Ramos (cell line): ENCODE data around the gene CENPL.
"Not testable (repeated sequence)": the region's sequence is repeated elsewhere in the genome, so short reads cannot be mapped to it uniquely, and the experiment has no call there.

ENCODE experiments used
- in situ Hi-C: fragments of 300-500 bp; cut with MboI; formaldehyde crosslinking; loops from one replicate; pipeline ENCODE4 v1.14.3; 2022; ENCODE audit warnings: low sequenced_read_pairs; ENCODE audit not compliant: unreplicated experiment

Gene CENPL

DNA sequence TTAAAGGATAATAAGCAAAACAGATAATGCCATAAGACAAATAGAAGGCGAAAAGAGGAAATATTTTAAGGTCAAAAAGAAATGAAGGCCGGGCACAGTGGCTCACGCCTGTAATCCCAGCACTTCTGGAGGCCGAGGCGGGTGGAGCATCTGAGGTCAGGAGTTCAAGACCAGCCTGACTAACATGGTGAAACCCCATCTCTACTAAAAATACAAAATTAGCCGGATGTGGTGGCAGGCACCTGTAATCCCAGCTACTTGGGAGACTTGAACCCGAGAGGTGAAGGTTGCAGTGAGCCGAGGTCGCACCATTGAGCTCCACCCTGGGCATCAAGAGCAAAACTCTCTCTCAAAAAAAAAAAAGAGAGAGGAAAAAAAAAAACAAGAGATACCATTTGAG is 54.4 kb downstream of the CENPL start:
- in situ Hi-C loops = not testable (repeated sequence)

GRCh38 chr1:173768827-173769226 is 55.9 kb downstream of the CENPL start:
- in situ Hi-C loops = no loop called here

DNA sequence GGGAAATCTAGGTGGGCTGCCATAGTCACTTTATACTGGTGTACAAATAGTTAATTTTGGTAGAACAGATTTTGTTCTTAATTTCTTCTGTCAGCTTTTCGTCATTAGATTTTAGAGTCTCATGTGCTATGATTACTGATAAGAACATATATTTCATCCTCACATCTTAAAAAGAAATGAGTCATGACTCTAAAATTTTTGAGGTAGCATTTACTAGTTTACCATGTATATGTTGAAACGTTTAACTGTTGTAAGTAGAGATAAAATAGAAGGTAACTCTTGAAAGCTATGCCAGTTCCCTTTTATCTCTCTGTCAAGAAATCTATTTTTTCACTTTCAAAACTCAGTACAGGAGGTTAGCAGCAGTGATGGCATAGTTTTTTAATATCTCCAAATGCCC is 56.5 kb downstream of the CENPL start:
- in situ Hi-C loops = no loop called here

DNA sequence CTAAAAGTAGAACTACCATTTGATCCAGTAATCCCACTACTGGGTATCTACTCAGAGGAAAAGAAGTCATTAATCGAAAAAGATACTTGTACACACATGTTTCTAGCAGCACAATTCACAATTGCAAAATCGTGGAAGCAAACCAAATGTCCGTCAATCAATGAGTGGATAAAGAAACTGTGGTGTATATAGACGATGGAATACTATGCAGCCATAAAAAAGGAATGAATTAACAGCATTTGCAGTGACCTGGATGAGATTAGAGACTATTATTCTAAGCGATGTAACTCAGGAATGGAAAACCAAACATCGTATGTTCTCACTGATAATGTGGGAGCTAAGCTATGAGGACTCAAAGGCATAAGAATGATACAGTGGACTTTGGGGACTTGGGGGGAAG is 60.4 kb downstream of the CENPL start:
- in situ Hi-C loops = not testable (repeated sequence)

- in situ Hi-C loops = no loop called here
These were observed 65.7 kb downstream of the CENPL start for GRCh38 chr1:173758980-173759379.

- in situ Hi-C loops = no loop called here
These were observed 66.6 kb downstream of the CENPL start for GRCh38 chr1:173758110-173758509.

- in situ Hi-C loops = no loop called here
These were observed 67.0 kb downstream of the CENPL start for GRCh38 chr1:173757666-173758065.

DNA sequence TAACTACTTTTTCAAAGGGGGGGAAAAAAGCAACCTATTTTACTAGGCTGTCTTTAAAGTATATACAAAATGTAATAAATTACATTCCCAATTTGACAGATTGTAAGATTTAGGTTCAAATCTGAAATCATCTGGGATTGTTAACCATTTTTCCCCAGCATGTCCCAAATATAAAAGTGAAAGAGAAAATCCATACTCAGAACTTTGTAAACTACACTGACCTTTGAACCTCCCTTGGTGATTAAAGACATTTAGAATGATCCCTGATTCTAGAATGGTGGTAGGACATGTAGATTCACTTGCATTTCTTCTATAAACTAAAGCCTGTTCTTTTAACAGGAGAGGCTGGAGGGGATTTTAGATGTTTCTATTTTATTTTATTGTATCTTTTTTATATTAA is 70.9 kb downstream of the CENPL start:
- in situ Hi-C loops = no loop called here
